PC-9 (cell line): ENCODE measurements around the gene OSER1.

Experiments used
- CTCF ChIP-seq: fragments of 200-600 bp; sonication (generic); conservative IDR thresholded peaks from 2 replicates; pipeline ENCODE4 v1.6.1; 2017; ENCODE audit warnings: mixed run types, antibody characterized with exemption, mild to moderate bottlenecking, moderate library complexity
- EZH2 ChIP-seq: fragments of 200-600 bp; sonication (generic); IDR thresholded peaks from 2 replicates; pipeline ENCODE4 v1.8.0; 2017; ENCODE audit warnings: antibody characterized with exemption, low read depth

- TF ChIP-seq EZH2 (no peak), CTCF (no peak)
These were observed 37.5 kb downstream of the OSER1 start for GRCh38 chr20:44173116-44173515.
